Putamen (tissue), 1 donor: ENCODE measurements around the gene PTPN21.

Experiments used
- DNase-seq: peaks from one replicate; pipeline ENCODE4 v3.0.0-alpha.2; 2016; ENCODE audit warnings: low spot score

The PTPN21 gene

GRCh38 chr14:88554457-88555286 lies at the start of gene PTPN21:
TSS of gene PTPN21 (minus strand) at chr14:88555007. CDS start at chr14:88550417, 4,590 bp downstream.
- peak; percentile 57 for DNase-seq

DNA sequence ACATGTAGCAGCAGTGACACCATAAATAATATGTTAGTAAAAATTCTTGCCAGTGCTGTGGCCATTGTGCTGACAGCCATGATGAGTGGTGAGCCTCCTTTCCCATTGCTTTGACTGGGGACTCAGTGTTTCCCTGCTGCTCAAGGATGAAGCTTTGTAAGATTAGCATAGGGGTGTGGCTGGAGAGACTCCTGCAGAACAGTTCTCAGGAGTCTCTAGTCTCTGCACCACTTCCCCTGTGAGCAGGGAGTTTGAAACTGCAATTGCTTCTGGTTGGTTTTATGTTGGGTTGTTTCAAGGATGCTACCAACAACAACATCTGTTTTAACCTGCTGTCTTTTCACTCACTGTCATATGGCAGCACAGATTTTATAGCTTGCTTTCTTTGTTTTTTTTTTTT lies 49.4 kb upstream of the PTPN21 start:
- DNase-seq: no peak

DNA sequence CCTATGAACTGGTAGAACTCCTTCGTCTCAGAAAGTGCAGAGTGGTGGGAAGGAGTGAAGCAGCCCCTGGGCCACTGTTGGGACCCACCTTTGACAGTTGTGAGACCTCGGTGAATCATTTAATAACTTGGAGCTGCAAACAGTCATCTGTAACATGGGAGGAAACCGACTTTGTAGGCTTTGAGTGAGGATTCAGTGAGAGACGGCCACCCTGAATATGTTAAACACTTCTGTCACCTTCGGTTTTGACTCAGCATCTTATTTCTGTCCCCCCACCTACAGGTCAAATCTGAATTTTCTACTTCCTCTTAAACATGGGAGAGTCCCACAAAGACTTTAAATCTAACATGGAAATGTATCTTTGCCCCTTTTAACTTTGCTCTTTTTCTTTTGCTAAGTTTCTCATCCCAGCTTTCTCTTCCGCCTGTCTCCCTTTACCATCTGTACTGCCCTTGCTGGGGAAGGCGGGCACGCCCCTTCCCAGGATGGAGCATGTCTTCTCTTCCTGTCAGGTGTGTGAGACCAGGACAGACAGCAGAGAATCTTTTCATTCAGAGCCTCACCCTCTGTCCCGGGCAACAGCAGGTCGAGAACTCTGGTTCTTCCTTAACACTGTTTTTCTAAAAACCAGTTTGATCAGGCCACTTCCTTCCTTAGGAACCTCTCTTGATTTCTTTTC lies 45.1 kb upstream of the PTPN21 start:
- DNase-seq: no peak

DNA sequence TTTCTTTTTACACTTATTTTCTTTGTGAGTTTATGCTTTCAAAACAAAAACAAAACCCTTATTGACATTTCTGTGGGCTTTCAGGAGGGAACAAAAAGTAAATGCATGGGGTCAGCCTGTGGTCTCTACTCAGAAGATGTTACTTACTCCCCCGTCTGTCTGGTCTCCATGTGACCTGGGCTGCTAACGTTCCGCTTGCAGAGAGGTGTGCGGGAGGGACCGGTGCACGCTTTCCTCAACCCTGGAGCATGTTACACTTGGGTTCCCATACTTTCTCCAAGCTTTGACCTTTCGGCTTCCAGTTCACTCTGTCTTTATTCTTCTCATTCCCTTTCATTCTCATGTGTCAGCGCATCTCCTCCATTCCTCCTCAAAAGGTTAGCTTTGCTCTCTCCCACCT lies 44.5 kb upstream of the PTPN21 start:
- no peak for DNase-seq

- DNase-seq: no peak
Observed at GRCh38 chr14:88598097-88598675, 43.4 kb upstream of the PTPN21 start.

DNA sequence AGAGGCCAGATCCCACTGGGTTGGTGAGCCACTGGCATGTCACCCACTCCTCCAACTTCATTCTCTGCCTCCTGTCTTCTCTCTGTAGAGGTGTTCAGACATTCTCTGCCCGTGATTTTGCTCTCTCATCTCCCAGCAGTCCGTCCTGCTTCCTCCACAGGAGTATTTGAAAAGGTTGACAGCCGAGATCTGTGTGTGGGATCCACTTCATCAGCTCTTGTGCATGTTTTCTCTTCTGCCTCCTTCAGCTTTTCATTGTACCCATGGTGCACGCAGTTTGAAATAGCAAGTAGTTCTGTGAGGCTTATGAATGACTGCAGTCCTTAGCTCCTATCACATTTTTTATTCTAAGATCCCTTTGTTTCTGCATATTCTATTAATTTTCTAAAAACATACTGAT lies 42.8 kb upstream of the PTPN21 start:
- DNase-seq: peak; percentile 58

DNA sequence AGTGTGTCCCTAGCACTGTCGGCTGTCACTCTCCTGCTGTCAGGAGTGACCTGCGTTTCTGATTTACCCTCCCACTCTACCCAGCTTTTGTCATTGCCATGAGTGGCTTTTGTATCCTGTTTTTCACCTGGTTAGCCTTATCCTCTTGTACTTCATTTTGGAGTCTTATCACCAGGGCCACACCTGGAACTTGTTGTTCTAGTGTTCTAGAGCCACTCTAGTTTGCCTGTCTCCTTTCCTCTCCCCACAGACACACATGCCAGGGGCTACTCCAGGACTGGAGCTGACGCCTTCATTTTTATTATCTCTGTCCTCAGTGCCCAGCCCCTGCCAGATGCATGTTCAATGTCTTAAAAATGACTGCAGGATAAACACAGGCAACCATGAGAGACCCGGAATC lies 42.2 kb upstream of the PTPN21 start:
- no peak for DNase-seq

- no peak for DNase-seq
Observed at GRCh38 chr14:88592031-88592430, 37.2 kb upstream of the PTPN21 start.

GRCh38 chr14:88590173-88590572 lies 35.4 kb upstream of the PTPN21 start:
- DNase-seq: no peak

GRCh38 chr14:88588081-88588480 lies 33.3 kb upstream of the PTPN21 start:
- no peak for DNase-seq

GRCh38 chr14:88584451-88584850 lies 29.6 kb upstream of the PTPN21 start:
- DNase-seq: no peak

DNA sequence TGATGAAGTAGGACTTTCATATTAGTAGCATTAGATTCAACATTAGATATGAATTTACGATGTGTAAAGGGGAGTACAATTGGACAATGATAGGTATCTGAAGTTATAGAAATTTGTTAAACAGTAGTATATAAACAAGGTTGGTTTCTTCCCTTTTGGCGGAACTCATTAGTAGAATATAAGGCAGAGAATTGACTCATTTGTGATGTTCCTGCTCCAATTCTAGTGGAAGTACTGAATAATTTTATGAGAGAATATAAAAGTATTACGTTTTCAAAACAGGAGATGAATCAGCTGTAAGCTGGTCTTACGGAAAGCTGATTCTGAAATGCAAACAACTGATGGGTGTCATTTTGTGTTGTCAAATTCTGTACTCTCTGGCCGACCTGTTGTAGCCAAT lies 21.4 kb upstream of the PTPN21 start:
- no peak for DNase-seq

GRCh38 chr14:88572117-88572516 lies 17.3 kb upstream of the PTPN21 start:
- DNase-seq: no peak

DNA sequence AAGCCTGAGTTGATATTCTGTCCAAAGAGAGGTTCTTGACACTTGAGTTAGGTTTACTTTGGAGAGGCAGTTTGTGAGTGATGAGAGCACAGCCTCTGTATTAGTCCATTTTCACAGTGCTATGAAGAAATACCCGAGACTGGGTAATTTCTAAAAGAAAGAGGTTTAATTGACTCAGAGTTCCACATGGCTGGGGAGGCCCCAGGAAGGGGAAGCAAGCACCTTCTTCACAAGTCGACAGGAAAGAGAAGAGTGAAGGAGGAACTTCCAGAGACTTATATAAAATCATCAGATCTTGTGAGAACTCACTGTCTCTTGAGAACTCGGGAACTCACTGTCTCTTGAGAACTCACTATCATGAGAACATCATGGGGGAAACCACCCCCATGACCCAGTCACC lies 13.4 kb upstream of the PTPN21 start:
- no peak for DNase-seq

GRCh38 chr14:88565427-88565826 lies 10.6 kb upstream of the PTPN21 start:
- DNase-seq: no peak

GRCh38 chr14:88563845-88564244 lies 9.0 kb upstream of the PTPN21 start:
- DNase-seq: no peak

DNA sequence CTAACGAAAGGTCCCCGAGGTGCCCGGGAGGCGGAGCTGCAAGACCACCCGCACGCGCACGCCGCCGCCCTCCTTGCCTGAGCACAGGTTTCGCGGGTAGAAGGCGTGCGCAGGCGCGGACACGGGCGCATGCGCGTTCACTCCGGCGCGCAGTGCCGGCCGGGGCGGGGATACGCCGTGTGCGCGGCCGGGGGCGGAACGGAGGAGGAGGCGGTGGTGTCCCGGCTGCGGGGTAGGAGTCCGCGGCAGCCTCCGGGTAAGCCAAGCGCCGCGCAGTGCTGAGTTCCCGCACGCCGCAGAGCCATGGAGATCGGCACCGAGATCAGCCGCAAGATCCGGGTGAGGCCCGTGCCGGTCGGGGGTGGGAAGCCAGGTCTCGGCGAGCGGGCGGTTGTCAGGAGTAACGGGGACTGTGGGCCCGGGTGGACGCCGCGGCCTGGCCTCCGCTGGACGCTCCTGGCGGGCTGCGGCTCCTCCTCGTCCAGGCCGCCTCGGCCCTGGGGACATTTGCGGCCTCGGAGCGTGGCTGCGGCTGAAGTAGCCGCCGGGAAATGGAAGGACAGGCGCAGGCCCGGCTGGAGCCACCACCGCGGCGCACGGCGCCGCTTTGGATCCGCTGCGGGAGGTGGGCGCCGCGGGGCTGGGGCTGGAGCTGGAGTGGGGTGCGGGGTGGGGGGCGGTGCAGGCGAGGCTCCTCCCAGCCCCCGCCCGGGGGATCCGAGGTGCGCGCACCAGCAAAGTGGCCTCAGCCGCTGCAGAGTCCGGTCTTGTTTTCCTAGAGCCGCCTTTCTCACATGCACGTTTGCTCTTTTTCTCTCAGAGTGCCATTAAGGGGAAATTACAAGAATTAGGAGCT lies 8.3 kb upstream of the PTPN21 start, which contains the start of gene ZC3H14:
Gene ZC3H14, plus strand, starts transcription at position 207 of the 856 bp plus-strand sequence. Its CDS starts 97 bp downstream, at position 304.
- peak; percentile 89 for DNase-seq

DNA sequence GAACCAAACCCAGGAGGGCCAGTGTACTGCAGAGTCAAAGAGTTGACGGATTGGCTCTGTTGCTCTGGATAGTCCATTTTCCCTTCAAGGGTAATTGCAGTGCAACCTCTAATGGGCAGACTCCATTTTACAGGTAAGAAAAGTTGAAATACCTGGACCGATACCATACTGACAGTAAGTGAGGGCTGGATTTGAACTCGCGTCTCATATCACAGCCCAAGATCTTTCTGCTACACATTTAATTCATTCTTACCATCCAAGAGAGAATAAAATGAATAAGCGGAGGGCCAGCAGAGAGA lies 7.7 kb upstream of the PTPN21 start:
- DNase-seq: no peak

DNA sequence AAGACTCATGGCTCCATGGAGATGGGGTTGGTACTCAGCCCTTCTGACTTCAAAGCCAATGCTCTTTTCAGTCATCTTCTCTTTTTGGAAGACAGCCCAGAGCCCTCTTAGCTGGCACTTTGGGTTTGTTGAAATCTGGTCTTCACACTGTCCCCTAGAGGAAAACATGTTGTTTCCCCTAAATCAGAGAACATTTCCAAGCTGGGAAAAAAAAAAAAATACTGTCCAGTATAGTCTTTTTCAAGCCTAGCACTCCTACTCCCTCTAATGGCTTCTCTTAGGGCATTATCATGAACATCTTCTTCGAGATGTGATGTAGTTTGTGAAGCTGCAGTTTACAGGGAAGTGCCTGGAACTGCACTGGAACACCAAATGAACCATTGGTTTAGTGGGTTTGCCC lies 5.0 kb upstream of the PTPN21 start:
- peak; percentile 8 for DNase-seq

DNA sequence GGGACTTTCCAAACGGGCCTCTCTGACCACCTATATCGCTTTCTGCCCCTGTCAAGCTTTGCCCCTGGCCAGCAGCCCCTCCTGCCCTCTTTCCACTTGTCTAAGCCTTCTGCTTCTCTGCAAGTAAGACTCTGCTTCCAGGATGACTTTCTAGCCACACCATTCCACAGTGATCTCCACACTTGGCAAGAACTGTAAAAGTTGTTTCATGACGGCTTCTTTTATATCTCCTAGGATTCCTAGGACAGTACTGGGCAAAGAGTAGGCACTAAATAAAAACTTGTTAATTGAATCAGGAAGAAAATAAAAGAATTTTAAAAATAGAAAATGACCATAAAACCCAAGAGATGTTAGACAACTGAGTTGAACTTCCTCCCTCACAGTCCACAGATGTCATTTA lies 1.8 kb upstream of the PTPN21 start:
- DNase-seq: no peak

DNA sequence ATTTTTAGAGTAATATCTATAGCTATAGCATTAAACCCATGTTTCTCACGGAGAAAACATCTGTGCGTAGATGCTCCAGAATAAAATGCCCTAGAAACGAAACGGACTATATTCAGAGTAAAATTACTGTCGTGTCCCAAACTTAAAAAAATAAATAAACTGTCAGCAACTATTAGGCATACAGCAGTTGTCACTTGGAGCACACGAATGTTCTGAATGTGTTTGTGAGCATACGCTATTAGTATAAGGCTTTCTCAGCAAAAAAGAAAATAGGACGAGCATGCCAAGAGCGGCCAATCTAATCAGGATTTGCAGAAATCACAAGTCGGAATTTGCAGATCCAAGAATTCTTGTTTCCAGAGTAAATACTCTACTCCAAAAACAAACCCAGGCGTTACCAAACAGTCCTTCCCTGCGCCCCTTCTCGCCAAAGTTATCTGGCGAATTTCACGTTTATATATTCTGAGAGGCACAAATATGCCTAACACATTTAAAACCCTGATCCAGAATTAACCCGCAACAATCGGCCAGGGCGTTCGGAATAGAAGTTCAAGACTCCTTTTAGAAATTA lies 836 bp downstream of the PTPN21 start:
- DNase-seq: peak; percentile 17

DNA sequence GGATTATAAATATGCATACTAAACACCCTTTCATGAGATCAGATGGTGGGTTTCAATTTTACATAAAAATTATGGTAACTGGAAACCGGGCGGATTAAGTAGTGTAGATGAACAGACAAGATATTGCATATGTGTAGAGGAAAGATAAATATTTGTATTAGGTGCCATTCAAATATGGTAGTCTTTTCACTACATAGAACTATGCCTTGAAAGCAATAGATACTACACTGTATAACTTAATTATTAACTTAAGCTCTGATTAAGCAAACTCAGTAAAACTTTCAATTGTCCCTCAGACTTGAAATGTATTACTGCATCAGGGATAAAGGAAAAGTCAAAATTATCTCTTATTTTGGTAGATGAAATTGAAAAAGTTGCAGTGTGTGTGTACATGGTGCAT lies 1.9 kb downstream of the PTPN21 start:
- no peak for DNase-seq
